ENCODE results near the gene PNPLA6.

Gene PNPLA6

GRCh38 chr19:7579182-7579581, 43.7 kb downstream of the PNPLA6 start:
- no peak for DNase-seq
- in situ Hi-C loops (cut with HindIII; ENCODE audit: low pct_ligation_motif_present, low pct_unique_long_range_greater_than_20kb, low sequenced_read_pairs), result no loop called here

GRCh38 chr19:7582446-7582845, 46.9 kb downstream of the PNPLA6 start:
- in situ Hi-C loops (cut with HindIII; ENCODE audit: low pct_ligation_motif_present, low pct_unique_long_range_greater_than_20kb, low sequenced_read_pairs), result no loop called here
- no peak for DNase-seq

- DNase-seq, result no peak
- in situ Hi-C loops (cut with HindIII; ENCODE audit: low pct_ligation_motif_present, low pct_unique_long_range_greater_than_20kb, low sequenced_read_pairs), result no loop called here
Observed at GRCh38 chr19:7589822-7590221, 54.3 kb downstream of the PNPLA6 start.

- in situ Hi-C loops (cut with HindIII; ENCODE audit: low pct_ligation_motif_present, low pct_unique_long_range_greater_than_20kb, low sequenced_read_pairs), result no loop called here
Observed at GRCh38 chr19:7590256-7590655, 54.7 kb downstream of the PNPLA6 start.

GRCh38 chr19:7595466-7596133, 60.1 kb downstream of the PNPLA6 start, which contains the start of gene CAMSAP3:
CAMSAP3 (plus strand) TSS chr19:7595863; CDS start chr19:7596003, 140 bp downstream.
- peak; percentile 27 for DNase-seq

More at GRCh38 chr19:7590256-7590655, 54.7 kb downstream of the PNPLA6 start:
- no peak for DNase-seq

GRCh38 chr19:7596211-7596937, 60.9 kb downstream of the PNPLA6 start:
- DNase-seq, result no peak
- in situ Hi-C loops (cut with HindIII; ENCODE audit: low pct_ligation_motif_present, low pct_unique_long_range_greater_than_20kb, low sequenced_read_pairs), result no loop called here

More at GRCh38 chr19:7595466-7596133, 60.1 kb downstream of the PNPLA6 start, which contains the start of gene CAMSAP3:
- in situ Hi-C loops (cut with HindIII; ENCODE audit: low pct_ligation_motif_present, low pct_unique_long_range_greater_than_20kb, low sequenced_read_pairs), result no loop called here

- in situ Hi-C loops (cut with HindIII; ENCODE audit: low pct_ligation_motif_present, low pct_unique_long_range_greater_than_20kb, low sequenced_read_pairs), result no loop called here
- DNase-seq, result no peak
Observed at GRCh38 chr19:7597689-7598088, 62.2 kb downstream of the PNPLA6 start.

GRCh38 chr19:7598180-7598579, 62.7 kb downstream of the PNPLA6 start:
- in situ Hi-C loops (cut with HindIII; ENCODE audit: low pct_ligation_motif_present, low pct_unique_long_range_greater_than_20kb, low sequenced_read_pairs), result no loop called here
- DNase-seq, result no peak

GRCh38 chr19:7600721-7601120, 65.2 kb downstream of the PNPLA6 start:
- in situ Hi-C loops (cut with HindIII; ENCODE audit: low pct_ligation_motif_present, low pct_unique_long_range_greater_than_20kb, low sequenced_read_pairs), result no loop called here
- no peak for DNase-seq

- in situ Hi-C loops (cut with HindIII; ENCODE audit: low pct_ligation_motif_present, low pct_unique_long_range_greater_than_20kb, low sequenced_read_pairs), result no loop called here
- no peak for DNase-seq
Observed at GRCh38 chr19:7602240-7602934, 66.9 kb downstream of the PNPLA6 start.

- no peak for DNase-seq
- in situ Hi-C loops (cut with HindIII; ENCODE audit: low pct_ligation_motif_present, low pct_unique_long_range_greater_than_20kb, low sequenced_read_pairs), result no loop called here
Observed at GRCh38 chr19:7602935-7603497, 67.5 kb downstream of the PNPLA6 start.

GRCh38 chr19:7603919-7604318, 68.4 kb downstream of the PNPLA6 start:
- DNase-seq, result no peak
- in situ Hi-C loops (cut with HindIII; ENCODE audit: low pct_ligation_motif_present, low pct_unique_long_range_greater_than_20kb, low sequenced_read_pairs), result no loop called here

- peak; percentile 12 for DNase-seq
- in situ Hi-C loops (cut with HindIII; ENCODE audit: low pct_ligation_motif_present, low pct_unique_long_range_greater_than_20kb, low sequenced_read_pairs), result no loop called here
Observed at GRCh38 chr19:7605490-7606222, 70.1 kb downstream of the PNPLA6 start.

- no peak for DNase-seq
- in situ Hi-C loops (cut with HindIII; ENCODE audit: low pct_ligation_motif_present, low pct_unique_long_range_greater_than_20kb, low sequenced_read_pairs), result no loop called here
Observed at GRCh38 chr19:7606289-7606688, 70.8 kb downstream of the PNPLA6 start.

GRCh38 chr19:7607212-7607873, 71.8 kb downstream of the PNPLA6 start:
- in situ Hi-C loops (cut with HindIII; ENCODE audit: low pct_ligation_motif_present, low pct_unique_long_range_greater_than_20kb, low sequenced_read_pairs), result no loop called here
- DNase-seq, result no peak

GRCh38 chr19:7607874-7608560, 72.5 kb downstream of the PNPLA6 start:
- DNase-seq, result no peak
- in situ Hi-C loops (cut with HindIII; ENCODE audit: low pct_ligation_motif_present, low pct_unique_long_range_greater_than_20kb, low sequenced_read_pairs), result no loop called here

- in situ Hi-C loops (cut with HindIII; ENCODE audit: low pct_ligation_motif_present, low pct_unique_long_range_greater_than_20kb, low sequenced_read_pairs), result no loop called here
- DNase-seq, result no peak
Observed at GRCh38 chr19:7610491-7611240, 75.1 kb downstream of the PNPLA6 start.

All from ACHN (cell line).